MV-4-11 (cell line): ENCODE measurements around the gene CLDN24.

ENCODE experiments used
- DNase-seq: peaks from one replicate; lab custom pipeline; 2025; lab: John Stamatoyannopoulos, UW

The CLDN24 gene

DNA sequence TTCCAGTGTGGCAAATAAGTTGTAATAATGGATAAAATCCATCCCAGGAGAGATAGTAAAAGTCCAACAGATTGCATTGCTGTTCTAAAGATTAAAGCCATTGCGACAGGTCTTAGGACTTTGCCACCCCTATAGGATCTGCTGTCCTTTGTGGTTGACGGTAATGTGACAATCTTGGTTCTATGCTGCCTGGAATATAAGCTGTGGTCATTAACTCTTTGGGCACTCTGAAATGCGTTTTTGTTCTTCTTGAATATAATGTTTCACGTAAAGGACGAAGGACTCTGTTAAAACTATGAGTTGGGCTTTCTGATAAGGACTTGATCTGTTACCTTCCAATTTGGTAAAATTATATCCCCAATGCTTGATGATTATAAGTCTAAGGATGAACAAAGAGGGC, at the start of gene CLDN24:
Gene CLDN24 (minus strand): TSS at position 101 of the 400 bp plus-strand sequence. CDS start 0 bp downstream, at position 101.
- DNase-seq: no peak

DNA sequence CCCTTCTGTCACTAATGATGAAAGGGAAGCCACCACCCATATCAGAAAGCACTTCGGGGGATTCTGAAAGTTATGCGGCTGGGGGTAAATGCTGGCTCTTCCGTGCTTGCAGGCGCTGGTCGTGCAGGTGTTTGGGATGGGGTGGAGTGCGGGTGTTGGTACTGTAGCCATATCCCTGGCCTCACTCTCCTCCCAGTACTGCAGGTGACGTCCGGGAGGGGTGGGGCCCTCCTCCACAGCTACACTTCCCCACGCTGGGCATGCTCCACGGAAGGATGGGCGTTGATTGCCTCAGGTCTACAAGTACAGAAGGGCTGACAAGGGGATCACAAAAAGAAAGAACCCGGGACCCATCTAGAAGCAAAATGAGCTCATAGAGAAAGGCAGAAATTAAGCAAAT, 48.6 kb upstream of the CLDN24 start:
- no peak for DNase-seq

- DNase-seq: no peak
These were observed 46.8 kb upstream of the CLDN24 start for GRCh38 chr4:183369073-183369472.

GRCh38 chr4:183366206-183366835, 44.1 kb upstream of the CLDN24 start:
- DNase-seq: no peak

DNA sequence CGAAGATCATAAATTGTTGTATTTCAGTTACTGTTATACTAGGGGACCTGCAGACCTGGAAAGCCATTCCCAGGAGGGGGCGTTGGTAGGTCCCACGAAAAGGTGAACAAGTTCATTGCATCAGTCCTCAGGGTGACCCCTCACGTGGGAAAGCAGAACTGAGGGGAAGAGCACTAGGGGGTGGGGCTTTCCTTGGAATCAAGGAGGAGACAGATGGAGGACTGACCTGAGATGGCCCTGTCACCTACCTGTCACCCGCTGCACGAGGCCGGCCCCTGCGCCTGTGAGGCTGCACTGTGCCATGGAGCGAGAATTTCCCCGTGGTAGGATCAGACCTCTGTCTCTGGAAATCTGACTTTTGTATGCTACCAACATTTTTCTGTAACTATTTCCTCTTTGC, 41.8 kb upstream of the CLDN24 start:
- DNase-seq: no peak

- DNase-seq: no peak
These were observed 40.8 kb upstream of the CLDN24 start for GRCh38 chr4:183362916-183363542.

DNA sequence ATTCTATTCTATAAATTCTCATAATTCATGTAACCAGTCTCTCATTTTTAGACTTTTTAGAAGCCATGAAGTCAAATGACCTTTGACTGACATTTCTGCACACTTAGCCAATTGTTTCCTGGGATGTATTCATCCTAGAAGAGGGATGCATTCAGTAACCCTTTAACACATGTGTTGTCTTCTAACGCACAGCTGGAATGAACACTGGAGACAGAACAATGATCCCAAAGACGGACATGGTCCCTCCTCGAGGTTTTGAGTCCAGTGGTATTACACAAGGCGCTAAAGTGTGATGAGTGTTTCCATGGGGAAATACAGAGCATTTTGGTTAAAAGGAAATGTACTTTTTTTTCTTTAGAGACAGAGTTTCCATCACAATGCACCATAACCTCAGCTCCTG, 39.8 kb upstream of the CLDN24 start:
- DNase-seq: no peak

DNA sequence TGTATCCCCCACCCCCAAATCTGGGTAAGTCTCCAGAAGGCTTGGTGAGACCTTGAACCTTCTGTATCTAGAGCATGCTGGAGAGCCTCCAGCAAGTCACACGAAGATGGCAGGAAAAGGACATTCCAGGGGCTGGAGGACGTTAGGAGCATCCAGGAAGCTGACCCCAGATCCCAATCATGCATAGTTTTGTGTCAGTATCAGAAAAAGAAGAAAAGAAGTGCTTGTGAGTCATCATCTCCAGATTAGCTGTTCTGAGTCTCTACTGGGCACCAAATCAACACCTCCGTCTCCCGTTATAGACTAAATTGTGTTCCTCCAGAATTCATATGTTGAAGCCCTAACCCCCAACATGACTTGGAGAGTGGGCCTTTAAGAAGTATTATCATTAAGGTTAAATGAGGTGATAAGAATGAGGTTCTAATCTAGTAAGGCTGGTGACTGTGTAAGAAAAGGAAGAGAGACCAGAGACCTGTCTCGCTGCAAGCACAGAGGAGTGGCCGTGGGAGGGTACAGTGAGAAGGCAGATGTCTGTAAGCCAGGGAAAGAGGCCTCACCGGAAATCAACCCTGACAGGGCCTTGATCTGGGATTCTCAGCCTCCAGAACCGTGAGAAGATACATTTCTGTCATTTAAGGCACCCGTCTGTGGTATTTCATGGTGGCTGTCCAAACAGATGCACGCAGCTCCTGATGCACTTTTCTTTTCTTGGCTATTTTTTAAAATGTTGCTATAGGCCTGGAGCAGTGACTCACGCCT, 38.1 kb upstream of the CLDN24 start:
- peak; percentile 21 for DNase-seq

GRCh38 chr4:183358215-183358755, 36.1 kb upstream of the CLDN24 start:
- DNase-seq: no peak

DNA sequence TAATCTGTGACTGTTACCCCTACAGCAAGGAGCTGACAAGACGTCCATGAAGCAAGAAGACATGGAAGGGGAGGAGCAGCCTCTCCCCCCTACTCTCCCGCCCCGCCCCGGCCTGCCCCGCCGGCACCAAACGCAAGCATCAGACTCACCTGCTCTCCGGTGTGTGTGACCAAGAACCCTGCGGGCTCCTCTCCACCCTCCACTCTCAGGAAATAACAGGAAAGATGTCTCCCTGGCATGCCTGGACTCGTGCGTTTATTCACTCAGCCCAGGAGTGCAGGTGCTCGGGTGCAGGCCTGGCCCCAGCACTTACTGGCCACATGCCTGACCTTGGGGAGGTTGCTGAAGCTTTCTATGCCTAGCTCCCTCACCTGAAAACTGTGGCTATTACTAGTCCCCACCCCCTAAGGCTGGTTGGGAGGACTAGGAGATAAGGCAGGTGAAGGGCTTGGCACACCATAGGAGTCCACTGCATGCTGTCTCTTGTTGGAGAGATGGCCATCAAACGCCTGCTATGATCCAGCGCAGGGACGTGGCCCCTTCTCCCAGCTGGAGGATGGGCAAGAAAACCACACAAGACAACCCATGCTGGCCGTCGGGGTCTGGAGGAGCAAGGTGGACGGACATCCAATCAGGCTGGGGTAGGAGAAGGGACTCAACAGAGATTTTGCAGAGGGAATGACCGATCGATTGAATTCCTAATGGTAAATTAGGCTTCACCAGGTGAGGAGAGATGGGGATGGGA, 34.9 kb upstream of the CLDN24 start:
- no peak for DNase-seq

DNA sequence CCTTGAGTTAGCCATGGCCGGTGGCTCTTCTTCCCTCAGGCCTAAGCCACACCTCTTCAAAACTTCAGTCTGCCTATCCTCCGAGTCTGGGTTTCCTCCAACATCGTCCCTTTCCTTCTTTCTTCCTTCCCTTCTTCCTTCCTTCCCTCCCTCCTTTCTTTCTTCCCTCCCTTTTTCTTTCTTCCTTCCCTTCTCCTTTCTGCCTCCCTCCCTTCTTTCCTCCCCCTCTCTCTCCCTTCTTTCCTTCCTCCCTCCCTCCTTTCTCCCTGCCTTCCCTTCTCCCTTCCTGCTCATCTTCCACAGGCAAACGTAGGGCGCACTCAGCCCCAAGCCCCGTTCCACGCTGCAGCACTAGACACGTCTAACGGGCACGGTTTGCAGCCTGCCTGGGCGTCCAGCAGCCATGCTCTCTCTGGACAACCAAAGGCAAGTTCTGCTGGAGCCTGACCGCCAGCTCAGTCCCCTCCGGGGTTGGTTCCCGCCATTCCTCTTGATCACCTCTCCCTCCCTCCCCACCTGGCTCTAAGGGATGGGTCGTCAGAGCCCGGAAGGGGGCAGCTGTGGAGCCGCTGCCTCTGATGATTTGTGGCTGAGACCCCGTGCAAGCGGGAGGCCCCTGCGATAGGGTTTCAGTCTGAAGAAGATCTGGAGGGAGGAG, 34.1 kb upstream of the CLDN24 start:
- no peak for DNase-seq

DNA sequence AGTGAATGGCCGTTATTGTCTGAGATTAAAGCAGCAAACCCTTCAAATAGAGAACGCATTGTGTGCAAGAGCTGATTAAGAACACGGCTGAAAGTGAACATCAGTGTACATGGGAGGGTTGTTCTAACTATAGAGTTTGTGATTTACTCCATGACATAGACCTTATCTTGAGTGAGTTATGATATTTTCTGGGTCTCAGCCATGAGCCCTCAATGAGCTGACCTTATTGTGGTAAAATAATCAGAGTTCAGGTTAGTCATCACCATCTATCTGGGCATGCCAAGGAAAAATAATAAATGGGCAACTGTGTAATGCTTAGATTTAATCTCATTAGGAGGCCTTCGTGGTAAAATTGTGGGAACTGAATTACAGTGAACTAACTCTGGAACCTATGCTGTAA, 33.2 kb upstream of the CLDN24 start:
- no peak for DNase-seq

- no peak for DNase-seq
These were observed 32.0 kb upstream of the CLDN24 start for GRCh38 chr4:183354219-183354618.

DNA sequence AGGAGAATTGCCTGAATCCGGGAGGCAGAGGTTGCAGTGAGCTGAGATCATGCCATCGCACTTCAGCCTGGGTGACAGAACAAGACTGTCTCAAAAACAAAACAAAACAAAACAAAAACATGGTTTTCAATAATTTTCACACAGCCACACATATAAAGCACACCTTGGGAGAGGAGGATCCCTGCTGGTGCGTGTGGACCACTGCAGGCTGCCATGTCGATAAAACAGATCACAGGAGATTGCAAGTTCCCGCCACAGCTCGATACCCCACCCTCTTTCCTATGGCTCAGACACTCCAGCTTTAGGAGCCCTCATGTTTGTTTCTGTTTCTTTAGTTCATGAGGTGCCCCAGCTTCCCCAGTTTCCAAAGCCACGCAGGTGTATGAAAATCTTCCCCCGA, 31.3 kb upstream of the CLDN24 start:
- DNase-seq: no peak

DNA sequence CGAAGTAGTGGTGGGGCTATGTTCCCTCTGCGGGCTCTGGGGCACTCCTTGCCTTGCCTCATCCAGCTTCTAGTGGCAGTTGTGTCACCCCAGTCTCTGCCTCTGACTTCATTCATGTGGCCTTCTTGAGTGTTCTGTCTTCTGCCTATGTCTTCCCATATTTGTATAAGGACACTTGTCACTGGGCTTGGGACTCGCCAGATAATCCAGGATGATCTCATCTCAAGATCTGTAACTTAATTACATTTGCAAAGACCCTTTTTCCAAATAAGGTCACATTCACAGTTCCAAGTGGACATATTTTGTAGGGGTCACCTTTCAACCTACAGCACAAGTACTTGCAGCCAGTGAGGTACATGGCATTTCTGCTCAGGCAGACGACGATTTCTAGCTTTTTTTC, 30.3 kb upstream of the CLDN24 start:
- DNase-seq: no peak

GRCh38 chr4:183350317-183351071, 28.3 kb upstream of the CLDN24 start:
- DNase-seq: no peak

GRCh38 chr4:183349673-183350072, 27.4 kb upstream of the CLDN24 start:
- no peak for DNase-seq

DNA sequence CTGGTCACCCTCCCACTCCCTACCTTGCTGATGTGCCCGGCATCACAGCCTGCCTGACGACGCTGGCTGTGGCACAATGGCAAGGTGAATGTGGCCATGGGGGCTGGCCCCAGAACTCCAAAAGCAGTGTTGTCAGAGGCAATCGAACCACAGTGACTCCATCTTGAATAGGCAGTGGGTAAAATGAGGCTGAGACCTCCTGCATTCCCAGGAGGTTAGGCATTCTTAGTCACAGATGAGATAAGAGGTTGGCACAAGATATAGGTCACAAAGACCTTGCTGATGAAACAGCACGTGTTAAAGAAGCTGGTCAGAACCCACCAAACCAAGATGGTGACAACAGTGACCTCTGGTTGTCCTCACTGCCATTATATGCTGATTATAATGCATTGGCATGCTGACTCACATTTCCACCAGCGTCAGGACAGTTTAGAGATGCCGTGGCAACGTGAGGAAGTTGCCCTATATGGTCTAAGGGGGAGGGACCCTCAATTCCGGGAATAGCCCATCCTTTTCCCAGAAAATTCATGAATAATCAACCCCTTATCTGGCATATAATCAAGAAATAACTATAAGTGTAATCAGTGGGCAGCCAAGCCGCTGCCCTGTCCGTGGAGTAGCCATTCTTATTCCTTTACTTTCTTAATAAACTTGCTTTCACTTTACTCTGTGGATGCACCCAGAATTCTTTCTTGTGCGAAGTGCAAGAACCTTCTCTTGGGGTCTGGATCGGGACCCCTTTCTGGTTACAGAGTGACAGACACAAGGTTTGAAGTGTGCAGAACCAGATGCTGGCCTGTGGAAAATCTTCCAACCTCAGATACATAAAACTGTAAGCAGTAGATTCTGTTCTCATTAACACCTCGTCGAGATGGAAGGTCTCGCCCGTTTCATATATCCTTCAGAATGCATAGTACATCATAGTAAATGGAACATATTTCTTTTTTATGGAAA, 26.8 kb upstream of the CLDN24 start:
- DNase-seq: peak; percentile 93

DNA sequence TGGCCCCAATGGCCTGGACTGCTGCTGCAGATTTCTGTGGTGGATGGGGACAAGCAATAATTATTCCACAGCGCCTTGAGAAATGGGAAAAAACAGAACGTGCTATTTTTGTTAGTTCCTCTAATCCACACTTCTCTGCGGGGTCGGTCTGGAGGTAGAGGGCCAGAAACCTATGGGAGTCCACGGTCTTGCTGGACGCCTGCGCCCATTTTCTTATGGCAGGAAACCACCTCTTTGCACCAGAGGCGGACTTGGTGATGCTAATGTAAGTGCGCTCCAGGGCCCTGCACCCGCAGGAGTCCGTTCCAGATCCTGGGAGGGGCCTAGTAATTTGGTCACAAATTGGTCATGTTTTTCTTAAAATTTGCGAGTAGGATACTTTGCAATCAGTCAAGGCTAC, 25.9 kb upstream of the CLDN24 start:
- DNase-seq: peak; percentile 21

- no peak for DNase-seq
These were observed 25.3 kb upstream of the CLDN24 start for GRCh38 chr4:183347566-183347965.
